Colonic mucosa (tissue), 4 donors: ENCODE data around the gene BRI3BP. TPM values are rescaled to one million over a fixed set of nuclear protein-coding genes. Genes with fewer than 3 reads are reported as not detected.
"Not testable (repeated sequence)": the region's sequence is repeated elsewhere in the genome, so short reads cannot be mapped to it uniquely, and the experiment has no call there.

ENCODE experiments used
- DNase-seq: peaks from one replicate; pipeline ENCODE4 v3.0.0-alpha.2; 2020
- H3K27ac ChIP-seq: fragments of 200-600 bp; one replicate; pipeline ENCODE4 v1.8.0; 2021
- H3K27me3 ChIP-seq: fragments of 200-600 bp; one replicate; pipeline ENCODE4 v1.8.0; 2021
- H3K36me3 ChIP-seq: fragments of 200-600 bp; one replicate; pipeline ENCODE4 v1.8.0; 2021
- H3K4me1 ChIP-seq: fragments of 200-600 bp; one replicate; pipeline ENCODE4 v1.8.0; 2021; ENCODE audit warnings: mild to moderate bottlenecking
- H3K4me3 ChIP-seq: fragments of 200-600 bp; one replicate; pipeline ENCODE4 v1.8.0; 2021
- H3K9ac ChIP-seq, 2 donors: one replicate each; pipeline ENCODE4 v1.7.0; 2013; ENCODE audit warnings: control low read depth in 2 of 2, low read depth in 2 of 2, low read length in 2 of 2
- H3K9me3 ChIP-seq: fragments of 200-600 bp; one replicate; pipeline ENCODE4 v1.8.0; 2021
- intact Hi-C: fragments of 100-400 bp; cut with DNase I; formaldehyde crosslinking; loops from one replicate; pipeline ENCODE4 v1.14.1; 2022
- total RNA-seq, 2 donors: library from RNA; stranded (reverse); fragmentation: NEBNext Ultra II Directional in 1 of 2; extraction: Animal tissue kit (Norgen Biotek cat#: 25700) in 1 of 2; gene quantifications; one replicate each; pipeline ENCODE4 v1.2.1, GENCODE V29; 2021
- TF ChIP-seq, protein P1 (sequence below): fragments of 200-600 bp; IDR thresholded peaks from one replicate; pipeline ENCODE4 v1.8.0; 2022; ENCODE audit warnings: antibody characterized with exemption, mild to moderate bottlenecking
- donor health status: healthy.
- donor health status: DM: no; HTN: no; CAD: no.
- donor health status: DM: no; HTN: no; CAD: no.

BRI3BP gene
- total RNA-seq, 2 donors from 2014 or later, result 50.3 to 81.5 TPM

DNA sequence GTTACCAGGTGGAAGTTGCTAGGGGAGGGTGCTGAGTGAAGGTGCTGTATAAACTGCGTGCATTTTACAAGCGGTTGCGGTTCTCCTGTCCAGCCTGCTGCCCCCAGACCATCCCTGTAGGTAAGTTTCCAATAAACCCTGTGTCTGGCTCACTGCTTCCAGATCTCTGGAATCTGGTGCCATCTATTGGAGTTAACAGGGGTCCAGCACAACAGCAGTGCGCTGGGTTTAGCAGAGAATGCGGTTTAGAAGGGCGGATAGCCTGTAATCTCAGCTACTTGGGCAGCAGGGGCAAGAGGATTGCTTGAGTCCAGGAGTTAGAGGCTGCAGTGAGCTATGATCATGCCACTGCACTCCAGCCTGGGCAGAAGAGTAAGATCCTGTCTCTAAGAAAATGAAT lies 76.7 kb downstream of the BRI3BP start:
- TF ChIP-seq, protein P1, sequence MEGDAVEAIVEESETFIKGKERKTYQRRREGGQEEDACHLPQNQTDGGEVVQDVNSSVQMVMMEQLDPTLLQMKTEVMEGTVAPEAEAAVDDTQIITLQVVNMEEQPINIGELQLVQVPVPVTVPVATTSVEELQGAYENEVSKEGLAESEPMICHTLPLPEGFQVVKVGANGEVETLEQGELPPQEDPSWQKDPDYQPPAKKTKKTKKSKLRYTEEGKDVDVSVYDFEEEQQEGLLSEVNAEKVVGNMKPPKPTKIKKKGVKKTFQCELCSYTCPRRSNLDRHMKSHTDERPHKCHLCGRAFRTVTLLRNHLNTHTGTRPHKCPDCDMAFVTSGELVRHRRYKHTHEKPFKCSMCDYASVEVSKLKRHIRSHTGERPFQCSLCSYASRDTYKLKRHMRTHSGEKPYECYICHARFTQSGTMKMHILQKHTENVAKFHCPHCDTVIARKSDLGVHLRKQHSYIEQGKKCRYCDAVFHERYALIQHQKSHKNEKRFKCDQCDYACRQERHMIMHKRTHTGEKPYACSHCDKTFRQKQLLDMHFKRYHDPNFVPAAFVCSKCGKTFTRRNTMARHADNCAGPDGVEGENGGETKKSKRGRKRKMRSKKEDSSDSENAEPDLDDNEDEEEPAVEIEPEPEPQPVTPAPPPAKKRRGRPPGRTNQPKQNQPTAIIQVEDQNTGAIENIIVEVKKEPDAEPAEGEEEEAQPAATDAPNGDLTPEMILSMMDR, result no peak
- no peaks in the 10 kb centered on the region for H3K9me3 ChIP-seq
- H3K36me3 ChIP-seq, result no peaks in the 10 kb centered on the region
- H3K4me3 ChIP-seq, result no peak overlapping the region
- no peak for DNase-seq
- H3K4me1 ChIP-seq, result peaks cover 6% of the 10 kb centered on the region
- H3K27ac ChIP-seq, result no peak overlapping the region
- intact Hi-C loops, result no loop called here
- H3K9ac ChIP-seq, result no peak overlapping the region
- no peaks in the 10 kb centered on the region for H3K27me3 ChIP-seq

DNA sequence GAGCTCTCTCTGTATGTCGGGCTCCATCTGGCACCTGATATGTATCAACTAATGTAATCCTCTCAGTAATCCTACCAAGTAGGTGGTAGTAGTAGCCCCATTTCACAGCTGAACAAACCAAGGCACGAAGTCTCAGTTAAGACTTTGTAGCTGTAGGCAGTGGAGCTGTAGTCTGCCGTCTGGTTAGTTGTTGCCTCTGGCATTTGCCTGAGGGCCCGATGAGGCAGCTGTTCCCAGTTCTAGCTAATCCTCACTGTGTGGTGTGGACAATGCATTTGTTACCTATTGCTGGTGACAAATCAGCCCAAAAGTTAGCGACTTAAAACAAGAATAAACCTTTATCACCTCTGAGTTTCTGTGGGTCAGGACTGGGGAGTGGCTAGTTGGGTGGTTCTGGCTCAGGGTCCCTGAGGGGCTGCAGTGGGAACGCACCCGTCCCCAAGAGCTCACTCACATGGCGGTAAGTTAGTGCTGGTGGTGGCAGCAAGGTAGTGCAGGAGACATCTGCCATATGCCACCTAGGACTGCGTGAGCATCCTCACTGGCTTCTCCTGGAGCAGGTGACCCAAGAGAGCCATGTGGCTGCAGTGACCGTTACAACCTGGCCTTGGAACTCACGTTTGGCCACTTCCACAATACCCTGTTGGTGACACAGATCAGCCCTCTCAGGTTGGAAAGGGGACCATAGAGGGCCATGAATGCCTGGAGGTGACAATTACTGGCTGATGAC lies 77.4 kb downstream of the BRI3BP start:
- no peaks in the 10 kb centered on the region for H3K27me3 ChIP-seq
- H3K36me3 ChIP-seq, result no peaks in the 10 kb centered on the region
- no peak overlapping the region for H3K9ac ChIP-seq
- no peaks in the 10 kb centered on the region for H3K9me3 ChIP-seq
- H3K4me1 ChIP-seq, result peaks cover 5% of the 10 kb centered on the region
- intact Hi-C loops, result no loop called here
- TF ChIP-seq, protein P1, result no peak
- H3K27ac ChIP-seq, result no peak overlapping the region
- DNase-seq, result no peak
- H3K4me3 ChIP-seq, result no peak overlapping the region

DNA sequence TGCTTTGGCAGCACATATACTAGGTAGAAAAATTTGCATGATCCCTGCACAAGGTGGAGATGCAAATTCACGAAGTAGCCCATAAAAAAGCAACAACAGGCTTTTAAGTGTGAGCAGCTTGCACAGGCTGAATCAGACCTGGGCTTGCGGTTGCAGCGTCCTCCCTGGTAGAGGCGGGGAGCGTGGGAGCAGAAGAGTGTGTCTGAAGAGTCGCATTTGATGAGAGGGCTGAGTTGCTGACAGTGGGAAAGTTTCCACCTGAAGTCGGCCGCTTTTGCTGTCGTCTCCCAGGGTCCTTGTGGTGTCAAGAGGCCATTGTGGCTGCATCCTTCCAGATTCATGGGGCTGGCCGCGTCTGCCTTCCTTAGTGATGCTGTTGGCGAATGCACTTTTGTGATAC lies 78.0 kb downstream of the BRI3BP start:
- intact Hi-C loops, result no loop called here
- TF ChIP-seq, protein P1, result no peak
- DNase-seq, result no peak
- H3K27ac ChIP-seq, result no peak overlapping the region
- H3K4me3 ChIP-seq, result no peak overlapping the region
- H3K9me3 ChIP-seq, result no peaks in the 10 kb centered on the region
- no peak overlapping the region for H3K9ac ChIP-seq
- no peaks in the 10 kb centered on the region for H3K27me3 ChIP-seq
- H3K4me1 ChIP-seq, result peaks cover 4% of the 10 kb centered on the region
- no peaks in the 10 kb centered on the region for H3K36me3 ChIP-seq

DNA sequence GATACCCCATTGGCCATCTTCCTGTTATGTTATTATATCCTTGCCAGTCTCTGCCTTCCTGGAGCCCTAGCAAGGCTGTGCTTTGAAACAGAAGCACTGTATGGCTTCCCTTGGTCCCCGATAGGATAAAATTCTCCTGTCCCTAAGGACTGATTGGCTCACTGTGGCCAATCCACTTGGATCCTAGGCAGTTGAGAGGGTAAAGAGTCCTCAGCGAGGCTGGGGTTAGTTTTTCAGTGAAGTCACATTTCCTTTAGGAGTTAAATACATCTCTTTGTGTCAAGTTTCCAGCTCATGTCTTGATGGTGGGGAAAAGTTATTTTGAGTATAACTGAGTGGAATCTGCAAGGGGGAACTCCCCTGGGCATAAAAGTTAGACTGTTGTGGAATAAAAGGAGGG lies 79.1 kb downstream of the BRI3BP start:
- TF ChIP-seq, protein P1, result no peak
- Histone ChIP-seq H3K4me1 (no peaks in the 10 kb centered on the region), H3K27me3 (no peaks in the 10 kb centered on the region), H3K9ac (no peak overlapping the region), H3K36me3 (no peaks in the 10 kb centered on the region), H3K4me3 (no peak overlapping the region), H3K9me3 (no peaks in the 10 kb centered on the region), H3K27ac (no peak overlapping the region)
- no peak for DNase-seq
- intact Hi-C loops, result no loop called here

DNA sequence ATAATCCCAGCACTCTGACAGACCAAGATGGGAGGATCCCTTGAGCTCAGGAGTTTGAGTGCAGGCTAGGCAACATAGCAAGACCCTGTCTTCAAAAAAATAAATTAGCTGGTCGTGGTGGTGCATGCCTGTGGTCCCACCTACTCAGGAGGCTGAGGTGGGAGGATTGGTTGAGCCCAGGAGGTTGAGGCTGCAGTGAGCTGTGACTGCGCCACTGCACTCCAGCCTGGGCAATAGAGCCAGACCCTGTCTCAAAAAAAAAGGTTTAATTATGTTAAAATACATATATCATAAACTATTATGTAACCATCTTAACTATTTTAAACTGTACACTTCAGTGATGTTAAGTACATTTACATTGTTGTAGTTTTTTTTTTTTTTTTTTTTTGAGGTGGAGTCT lies 80.8 kb downstream of the BRI3BP start:
- DNase-seq, H3K36me3 ChIP-seq, intact Hi-C loops: not testable (repeated sequence)

DNA sequence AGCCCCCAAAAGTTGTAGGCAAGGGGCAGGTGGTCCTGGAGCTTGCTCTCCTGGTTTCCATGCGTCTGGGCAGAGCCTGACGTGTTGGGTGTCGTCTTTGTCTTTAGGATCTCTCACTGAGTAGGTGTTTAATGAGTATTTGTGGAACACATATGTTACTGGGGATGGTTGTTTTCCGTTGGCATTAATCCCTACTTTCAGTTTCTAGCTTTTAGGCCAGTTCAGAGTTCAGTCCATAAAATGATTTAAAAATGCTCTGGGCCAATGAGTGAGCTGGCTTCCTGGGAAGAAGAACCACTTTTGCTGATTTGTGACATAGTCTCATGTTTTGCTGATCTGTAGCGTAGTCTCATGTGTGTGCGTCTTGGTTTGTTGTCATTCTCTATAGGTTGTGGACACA lies 82.7 kb downstream of the BRI3BP start:
- TF ChIP-seq, protein P1, result no peak
- intact Hi-C loops, result no loop called here
- no peak overlapping the region for H3K9ac ChIP-seq
- H3K9me3 ChIP-seq, result no peaks in the 10 kb centered on the region
- no peak for DNase-seq
- H3K27ac ChIP-seq, result no peak overlapping the region
- H3K4me1 ChIP-seq, result no peaks in the 10 kb centered on the region
- no peak overlapping the region for H3K4me3 ChIP-seq
- H3K36me3 ChIP-seq, result no peaks in the 10 kb centered on the region
- no peaks in the 10 kb centered on the region for H3K27me3 ChIP-seq

More for the DNA sequence above, 80.8 kb downstream of the BRI3BP start:
- not testable (repeated sequence) for H3K27ac ChIP-seq, H3K4me1 ChIP-seq, H3K27me3 ChIP-seq, H3K9me3 ChIP-seq, H3K4me3 ChIP-seq, H3K9ac ChIP-seq
